Retina (tissue), 1 donor: ENCODE results near the gene SSBP2.
"Not testable (repeated sequence)": the region's sequence is repeated elsewhere in the genome, so short reads cannot be mapped to it uniquely, and the experiment has no call there.

Source experiments
- DNase-seq: peaks from one replicate; pipeline ENCODE4 v3.0.0-alpha.2; 2016

Gene SSBP2

DNA sequence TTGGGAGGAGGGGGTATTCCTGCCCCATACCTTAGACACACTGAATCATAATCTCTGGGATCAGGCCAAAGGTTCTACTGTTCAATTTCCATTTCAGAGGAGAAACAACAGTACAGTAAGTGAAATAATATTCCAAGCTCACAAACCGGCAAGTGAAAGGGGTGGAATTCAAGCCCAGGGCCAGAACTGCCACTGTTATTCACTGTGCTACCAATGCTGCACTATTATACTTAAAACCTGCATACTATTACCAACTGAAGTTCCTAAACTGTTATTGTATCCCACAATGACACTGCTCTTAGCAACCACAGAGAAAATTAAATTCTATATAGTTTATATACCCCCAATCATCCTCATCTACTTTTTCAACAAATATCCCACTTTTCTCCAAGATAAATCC is 24.6 kb downstream of the SSBP2 start:
- no peak for DNase-seq

DNA sequence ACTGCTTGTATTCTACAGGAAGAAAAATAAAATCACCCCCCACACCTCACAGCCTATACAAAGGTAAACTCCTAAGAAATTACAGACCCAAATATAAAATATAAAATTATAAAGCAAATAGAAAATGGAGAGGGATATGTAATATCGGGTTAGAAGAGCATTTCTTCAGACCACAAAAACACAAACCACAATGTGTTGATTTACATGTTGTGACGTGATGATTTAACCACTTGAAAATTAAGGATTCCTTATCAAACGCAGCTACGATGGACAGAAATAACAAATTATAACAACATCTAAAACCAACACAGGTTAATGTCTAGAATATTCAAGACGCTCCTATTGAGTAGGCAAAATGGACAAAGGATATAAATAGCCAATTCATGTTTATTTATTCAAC is 26.3 kb downstream of the SSBP2 start:
- no peak for DNase-seq

DNA sequence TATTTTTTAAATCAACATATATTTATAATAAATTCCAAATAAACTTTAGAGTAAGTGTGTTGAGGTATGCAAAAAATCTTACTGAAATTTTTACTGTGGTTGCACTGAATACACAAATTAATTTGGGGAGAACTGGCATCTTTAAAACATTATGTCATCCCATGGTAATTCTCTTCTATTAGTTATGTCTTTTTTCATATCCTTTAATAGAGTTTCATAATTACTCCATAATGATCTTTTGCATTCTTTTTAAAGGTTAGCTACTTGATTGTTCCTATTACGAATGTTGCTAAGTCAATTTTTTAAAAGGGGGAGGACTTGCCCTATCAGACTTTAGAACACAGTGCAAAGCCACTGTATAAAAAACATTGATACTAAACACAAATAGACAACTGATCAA is 26.8 kb downstream of the SSBP2 start:
- no peak for DNase-seq

DNA sequence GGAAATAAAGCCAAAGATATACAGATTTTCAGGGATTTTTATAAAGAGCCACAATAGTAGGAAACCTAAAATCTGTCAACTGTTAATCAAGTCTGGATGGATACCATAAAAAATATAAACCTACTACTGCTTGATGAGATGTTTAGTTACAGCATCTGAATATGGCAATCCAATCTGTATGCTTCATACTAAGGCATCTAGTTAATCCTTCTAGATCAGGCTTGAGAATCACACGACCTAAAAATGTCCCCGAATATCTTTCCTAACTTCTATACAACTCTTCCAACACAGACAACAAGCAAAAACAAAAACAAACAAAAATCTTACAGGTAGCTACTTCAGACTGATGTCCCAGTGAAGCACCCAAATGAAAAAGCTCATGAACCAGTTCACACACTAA is 29.8 kb downstream of the SSBP2 start:
- no peak for DNase-seq

DNA sequence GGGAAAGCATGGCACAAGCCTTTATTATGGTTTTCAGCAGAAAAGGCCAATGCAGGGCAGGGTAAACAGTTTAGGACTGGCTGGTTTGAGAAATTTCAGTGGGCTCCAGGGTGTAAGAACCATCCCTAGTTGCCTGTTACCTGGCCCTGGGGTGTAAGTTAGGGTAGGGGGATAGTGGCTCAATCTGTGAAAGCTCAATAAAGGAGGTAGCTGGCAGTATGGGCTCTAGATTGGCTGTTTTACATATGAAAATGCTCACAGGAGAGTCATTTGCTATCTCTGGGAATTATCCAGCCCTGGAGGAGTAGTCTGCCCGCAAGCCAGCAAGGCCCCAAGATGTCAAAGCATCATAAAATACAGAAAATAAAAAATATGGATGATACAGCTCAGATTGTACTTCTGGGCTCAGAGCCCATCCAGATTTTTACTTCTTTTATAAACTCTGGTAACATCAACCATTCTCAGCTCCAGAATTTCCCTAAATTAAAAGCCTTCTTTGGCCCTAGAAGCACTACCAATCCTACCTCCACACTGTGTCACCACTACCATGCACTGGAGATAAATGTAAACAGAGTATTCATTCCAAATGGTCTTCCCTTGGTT is 31.1 kb downstream of the SSBP2 start:
- DNase-seq, result no peak

DNA sequence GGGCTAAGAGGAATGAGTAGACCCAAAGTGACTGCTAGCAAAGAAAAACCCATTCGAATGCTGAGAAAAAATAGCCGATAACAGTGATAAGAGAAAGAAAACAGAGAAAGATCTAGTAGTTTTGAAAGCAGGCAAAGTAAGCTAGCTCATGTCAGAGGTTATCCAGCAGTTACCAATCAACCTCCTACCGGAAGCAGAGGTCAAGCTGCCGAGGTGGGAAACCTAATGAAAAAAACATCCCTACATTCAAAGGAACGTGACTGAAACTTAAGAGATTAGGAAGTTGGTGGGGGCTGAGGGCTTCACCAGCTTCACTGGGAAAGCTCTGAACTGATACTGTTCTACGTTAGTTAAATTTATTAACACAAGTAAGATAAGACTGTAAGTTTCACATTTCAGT is 32.6 kb downstream of the SSBP2 start:
- DNase-seq, result no peak

DNA sequence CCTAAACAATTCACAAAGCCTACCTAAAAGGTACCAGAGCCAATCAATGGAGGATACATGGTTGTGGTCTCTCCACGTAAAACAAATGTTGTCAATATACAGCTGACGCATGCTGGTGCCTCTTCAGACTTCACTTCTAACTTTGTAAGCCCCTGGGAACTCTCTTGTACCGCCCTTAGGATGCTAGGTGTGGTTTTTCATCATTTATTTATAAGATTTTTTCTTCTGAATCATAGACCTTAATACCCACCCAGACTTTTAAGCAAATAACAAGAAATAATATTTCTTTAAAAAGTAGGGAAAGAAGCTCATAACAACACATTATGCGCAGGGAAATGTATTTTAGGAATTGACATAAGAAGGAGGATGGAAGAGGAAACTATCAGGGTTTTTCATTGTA is 33.0 kb downstream of the SSBP2 start:
- no peak for DNase-seq

DNA sequence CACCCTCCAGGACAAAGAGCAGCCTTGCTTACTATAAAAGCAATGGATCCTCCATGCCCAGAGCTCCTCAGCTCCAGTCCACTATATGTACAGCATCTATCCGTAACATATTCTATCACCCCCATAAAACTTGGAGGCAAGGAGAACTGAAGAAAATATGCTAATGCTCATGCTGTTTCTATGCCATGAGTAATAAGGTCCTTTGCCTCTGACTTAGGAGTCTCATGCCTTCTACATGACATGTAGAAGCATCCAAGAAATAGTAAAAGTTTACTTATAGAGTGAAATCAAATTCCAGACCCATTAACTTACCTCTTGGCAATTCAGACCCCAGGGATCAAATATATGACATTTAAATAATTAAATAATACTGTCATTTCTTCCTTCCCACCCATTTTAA is 33.7 kb downstream of the SSBP2 start:
- DNase-seq, result no peak

DNA sequence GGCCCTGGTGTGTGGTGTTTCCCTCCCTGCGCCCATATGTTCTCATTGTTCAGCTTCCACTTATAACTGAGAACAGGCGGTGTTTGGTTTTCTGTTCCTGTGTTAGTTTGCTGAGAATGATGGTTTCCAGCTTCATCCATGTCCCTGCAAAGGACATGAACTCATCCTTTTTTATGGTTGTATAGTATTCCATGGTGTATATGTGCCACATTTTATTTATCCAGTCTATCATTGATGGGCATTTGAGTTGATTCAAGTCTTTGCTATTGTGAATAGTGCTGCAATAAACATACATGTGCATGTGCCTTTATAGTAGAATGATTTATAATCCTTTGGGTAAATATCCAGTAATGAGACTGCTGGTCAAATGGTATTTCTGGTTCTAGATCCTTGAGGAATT is 36.8 kb downstream of the SSBP2 start:
- DNase-seq, result not testable (repeated sequence)

DNA sequence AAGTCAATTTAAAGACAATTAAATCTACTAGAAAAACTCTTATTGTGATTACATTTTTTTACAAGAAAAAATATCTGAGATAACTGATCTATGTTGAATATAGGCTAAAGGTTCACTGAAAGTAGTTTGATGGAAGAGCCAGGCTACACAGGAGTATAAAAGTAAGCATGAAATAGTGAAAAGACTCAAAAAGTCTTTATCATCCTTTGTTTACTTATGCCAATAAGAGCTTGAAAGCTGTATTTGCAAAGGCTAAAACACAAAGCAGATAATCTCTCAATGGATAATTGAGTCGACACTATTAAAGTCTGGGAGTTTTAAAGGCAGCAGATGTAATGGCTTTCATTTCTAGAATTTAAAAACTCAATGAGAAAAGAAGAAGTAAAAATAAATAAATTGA is 42.0 kb downstream of the SSBP2 start:
- no peak for DNase-seq

DNA sequence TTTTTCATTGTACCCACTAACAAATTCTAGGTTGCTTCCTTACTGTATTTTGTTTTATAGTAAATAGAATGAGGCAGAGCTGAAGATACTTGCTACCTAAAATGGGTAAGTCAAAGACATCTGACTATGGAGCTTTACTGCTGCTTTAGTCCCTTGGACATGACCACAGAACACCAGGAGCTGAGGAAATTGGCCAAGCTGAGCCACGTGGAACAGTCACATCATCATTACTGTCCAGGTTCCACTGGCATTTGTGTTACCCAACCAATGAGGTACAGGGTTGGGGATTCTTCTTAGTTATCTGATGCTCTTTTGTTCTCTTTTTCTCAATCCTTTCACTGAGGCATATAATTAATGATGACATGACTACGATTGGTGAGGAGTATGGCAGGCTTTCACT is 47.1 kb downstream of the SSBP2 start:
- no peak for DNase-seq

DNA sequence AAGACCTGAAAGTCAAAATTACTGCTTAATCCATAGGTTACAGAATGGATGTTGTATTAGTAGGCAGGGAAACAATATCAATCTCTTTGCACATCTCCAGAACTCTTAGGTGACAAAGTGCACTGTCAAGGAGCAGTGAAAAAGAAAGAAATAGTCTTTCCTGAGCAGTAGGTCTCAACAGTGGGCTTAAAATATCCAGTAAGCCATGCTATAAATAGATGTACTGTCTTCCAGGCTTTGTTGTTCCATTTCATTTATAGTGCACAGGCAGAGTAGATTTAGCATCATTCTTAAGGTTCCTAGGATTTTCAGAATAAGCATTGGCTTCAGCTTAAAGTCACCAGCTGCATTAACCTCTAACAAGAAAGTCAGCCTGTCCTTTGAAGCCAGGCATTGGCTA is 50.7 kb downstream of the SSBP2 start:
- no peak for DNase-seq

DNA sequence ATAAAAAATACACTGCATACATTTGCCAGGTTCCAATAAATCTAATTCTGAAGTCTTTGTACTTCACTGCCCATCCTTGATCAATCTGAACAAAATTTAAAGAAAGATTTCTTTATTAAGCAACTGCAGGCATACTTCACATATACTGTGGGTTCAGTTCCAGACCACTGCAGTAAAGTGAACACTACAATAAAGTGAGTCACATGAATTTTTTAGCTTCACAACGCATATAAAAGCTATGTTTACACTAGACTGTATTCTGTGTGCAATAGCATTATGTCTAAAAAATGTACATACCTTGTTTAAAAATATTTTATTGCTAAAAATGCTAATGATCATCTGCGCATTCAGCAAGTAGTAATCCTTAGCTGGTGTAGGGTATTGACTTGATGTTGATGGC is 52.1 kb downstream of the SSBP2 start:
- no peak for DNase-seq

DNA sequence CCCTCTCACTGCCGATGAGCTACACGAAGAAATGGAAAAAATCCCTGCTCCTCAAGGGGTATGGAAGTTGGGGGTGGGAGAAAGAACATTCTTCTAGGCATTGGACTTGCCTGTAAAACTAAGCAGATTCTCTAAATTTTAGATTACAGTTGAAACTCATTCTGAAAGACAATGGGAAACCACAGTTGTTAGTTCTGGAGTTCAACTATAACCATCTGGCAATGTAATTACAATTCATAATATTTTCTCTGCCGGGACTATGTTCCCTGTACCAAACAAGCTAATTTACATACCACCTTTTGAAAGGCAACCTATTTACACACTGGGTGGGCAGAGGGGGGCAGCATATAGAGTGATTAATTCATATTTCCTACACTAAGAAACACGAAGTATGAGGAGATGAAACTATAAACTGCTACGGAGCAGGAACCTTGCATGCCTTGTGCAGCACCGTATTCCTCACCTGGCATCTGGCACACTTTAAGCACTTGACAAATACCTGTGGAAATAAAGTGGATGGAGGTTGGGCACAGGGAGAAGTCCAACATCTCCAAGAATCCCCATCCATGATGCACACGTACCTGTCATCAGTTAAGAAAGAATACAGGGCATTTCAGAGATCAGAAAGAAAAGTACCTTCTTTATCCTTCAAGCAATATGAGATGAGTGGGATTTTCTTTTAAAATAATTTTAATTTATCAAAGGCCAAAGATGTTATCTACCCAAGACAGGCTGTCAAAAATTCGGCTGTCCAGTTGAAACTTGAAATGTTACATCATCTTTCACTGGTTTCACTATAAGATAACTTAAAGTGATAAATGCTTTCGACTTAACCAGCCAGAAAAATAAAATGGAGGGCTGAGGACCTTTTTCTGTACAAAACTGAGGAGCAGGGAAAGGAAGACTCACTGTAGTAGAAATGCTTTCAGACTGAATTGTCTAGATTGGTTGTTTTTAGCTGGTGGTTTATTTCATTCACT is 54.2 kb downstream of the SSBP2 start:
- DNase-seq, result no peak

DNA sequence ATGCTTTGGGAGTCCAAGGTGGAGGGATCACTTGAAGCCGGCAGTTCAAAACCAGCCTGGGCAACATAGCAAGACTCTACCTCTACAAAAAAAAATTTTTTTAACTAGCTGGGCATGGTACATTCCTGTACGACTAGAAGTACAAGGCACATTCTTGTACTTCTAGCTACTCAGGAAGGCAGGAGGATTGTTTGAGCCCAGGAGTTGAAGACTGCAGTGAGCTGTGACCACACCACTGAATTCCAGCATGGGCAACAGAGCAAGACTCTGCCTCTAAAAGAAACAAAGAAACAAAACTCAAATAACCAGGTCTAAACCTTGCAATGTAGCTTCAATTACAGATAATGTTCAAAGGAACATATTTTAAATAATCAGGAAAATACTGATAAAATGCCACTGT is 56.2 kb downstream of the SSBP2 start:
- no peak for DNase-seq

DNA sequence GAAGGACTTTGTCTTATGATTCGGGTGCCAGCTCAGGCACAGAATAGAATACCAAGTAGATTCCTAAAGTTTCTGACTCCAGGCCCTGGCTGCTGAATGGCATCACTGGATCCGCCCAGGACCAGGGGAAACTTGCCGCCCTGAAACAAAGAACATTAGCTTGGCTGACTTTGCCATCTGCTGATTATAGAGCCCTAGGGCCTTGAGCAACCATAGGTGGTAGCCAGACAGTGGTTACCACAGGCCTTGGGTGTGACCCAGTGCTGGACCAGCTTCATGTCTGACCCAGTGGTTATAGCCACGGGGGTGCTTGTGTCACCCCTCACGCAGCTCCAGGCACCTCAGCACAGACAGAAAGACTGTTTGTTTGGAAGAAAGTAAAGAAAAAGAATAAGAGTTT is 62.7 kb downstream of the SSBP2 start:
- no peak for DNase-seq

DNA sequence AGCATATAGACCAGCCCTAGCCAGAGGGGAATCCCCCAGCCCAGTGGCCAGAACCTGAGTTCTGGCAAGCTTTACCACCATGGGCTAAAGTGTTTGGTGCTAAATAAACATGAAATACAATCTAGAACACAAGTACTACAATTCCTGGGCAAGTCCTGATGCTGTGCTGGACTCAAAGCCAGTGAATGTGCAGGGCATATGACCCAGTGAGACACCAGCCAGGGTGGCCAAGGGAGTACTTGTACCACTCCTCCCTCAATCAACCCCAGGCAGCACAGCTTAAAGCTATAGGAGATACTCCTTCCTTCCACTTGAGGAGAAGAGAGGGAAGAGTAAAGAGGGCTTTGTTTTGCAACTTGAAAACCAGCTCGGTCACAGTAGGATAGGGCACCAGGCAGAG is 63.6 kb downstream of the SSBP2 start:
- DNase-seq, result no peak

DNA sequence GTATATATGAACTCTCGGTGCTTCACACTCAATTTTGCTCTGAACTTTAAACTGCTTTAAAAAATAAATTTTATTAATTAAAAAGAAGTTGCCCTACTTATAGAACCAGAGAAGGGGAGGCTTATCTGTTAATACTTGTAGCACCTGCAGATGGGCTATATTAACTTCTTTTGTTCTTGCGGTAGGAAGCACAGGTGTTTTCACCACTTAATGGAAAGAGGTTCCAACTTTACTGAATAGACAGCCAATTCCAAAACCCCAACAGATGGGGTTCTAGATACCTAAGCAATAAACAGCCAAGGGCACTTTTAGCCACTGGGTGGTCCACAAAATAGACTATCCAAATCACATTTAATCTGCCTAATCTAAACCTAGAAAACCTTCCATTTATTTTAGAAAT is 65.4 kb downstream of the SSBP2 start:
- no peak for DNase-seq

DNA sequence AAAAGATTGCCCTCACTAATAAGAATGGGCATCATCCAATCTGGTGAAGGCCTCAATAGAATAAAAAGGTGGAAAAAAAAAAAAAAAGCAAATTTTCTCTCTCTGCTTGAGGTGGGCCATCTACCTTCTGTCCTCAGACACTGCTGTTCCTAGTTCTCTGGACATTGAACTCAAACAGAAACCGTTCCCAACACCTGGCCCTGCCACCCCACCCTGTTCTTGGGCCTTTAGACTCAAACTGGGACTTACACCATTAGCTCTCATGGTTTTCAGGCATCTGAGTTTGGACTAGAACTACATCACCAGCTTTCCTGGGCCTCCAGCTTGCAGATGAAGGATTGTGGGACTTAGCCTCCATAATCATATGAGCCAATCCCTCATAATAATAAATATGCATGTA is 71.0 kb downstream of the SSBP2 start:
- no peak for DNase-seq

DNA sequence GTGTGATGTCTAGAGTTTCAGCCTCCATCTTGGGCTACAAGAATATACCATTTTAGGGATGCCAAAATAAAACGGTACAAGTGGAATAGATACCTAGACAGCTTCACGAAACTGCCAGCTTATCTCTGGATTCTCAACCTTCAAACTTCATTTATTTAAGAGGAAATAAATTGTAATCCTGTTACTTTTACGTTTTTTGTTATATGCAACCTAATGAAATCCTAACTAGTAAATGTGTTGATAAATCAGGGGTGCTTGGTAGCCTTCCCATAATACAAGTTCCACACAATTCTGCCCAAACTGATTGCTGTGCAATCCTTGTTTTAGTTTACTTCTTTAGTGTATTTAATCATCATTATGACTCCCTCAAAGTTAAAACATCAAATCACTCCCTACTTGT is 75.5 kb downstream of the SSBP2 start:
- DNase-seq, result no peak

DNA sequence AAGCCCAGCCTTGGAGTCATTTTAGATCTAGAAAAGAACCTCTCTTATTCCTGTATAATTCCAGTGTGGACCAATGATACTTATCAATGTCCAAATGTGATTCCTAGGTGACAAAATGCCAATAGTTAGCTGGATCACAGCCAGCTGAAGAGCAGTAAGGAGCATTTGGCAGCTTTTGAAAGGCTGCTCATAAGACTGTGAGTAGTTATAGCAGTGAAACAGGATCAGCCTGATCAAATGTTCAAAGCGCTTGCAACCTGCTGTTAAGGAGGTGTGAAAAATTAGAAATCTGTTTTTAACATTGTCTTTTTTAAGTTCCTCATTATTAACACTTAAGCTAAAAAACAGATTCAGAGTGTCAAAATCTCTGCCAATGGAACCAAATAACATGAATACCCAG is 85.1 kb downstream of the SSBP2 start:
- no peak for DNase-seq

DNA sequence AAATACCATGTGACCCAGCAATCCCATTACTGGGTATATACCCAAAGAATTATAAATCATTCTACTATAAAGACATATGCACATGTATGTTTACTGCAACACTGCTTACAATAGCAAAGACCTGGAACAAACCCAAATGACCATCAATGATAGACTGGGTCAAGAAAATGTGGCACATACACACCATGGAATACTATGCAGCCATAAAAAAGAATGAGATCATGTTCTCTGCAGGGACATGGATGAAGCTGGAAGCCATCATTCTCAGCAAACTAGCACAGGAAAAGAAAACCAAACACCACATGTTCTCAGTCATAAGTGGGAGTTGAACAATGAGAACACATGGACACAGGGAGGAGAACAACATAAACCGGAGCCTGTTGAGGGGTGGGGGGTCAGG is 90.3 kb downstream of the SSBP2 start:
- not testable (repeated sequence) for DNase-seq

DNA sequence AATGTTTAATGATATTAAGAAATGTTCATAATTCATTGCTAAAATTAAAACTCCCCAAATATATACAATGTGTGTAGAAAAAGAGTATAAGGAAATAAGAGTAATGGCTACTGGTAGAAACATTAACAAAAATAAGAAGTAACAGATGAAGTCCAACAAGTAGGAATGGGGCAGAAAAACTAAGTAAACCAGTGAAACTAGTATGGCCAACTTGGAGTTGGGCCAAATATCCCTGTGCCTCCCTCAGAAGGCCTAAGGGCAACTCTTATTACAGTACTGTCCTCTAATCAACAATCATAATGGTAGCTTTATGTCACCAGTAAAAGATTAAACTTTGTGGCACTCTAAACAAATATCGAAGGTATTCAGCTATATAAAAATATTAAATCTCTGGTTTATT is 93.5 kb downstream of the SSBP2 start:
- no peak for DNase-seq

DNA sequence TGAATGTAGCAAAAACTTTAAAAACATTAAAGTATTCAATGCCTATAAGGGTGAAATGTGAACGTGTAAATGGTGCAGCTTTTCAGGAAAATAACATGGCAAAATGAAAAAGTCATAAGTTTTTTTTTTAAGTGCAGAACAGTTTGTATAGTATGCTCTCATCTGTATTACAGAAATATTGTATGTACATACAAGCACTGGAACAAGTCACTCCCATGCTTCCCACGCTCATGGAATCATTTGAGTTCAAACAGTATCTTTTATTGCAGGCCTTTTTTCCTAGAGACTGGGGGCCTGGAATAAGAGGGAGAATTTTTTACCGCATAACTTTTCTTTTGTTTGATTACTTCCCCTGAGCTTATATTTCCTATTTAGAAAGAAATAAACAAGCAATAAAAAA is 94.1 kb downstream of the SSBP2 start:
- no peak for DNase-seq

DNA sequence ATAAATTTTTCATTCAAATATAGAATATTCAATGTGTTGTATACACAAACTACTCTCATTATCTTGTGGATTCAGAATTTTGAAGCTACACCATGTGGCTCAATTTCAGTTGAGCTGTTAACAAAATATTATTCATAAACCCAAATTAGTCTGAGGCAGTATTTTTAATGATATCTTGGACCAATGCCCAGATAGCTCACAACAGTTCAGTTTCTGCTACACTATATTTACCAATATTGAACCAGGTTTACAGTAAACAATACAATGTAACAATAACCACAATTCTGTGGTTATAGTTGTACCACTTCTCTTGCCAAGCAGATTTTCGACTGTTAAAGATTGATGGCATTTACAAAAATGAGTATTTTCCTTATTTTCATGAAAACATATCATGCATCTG is 99.9 kb downstream of the SSBP2 start:
- no peak for DNase-seq
